SK-N-SH (cell line): ENCODE data around the gene HS2ST1. TPM values are rescaled to one million over a fixed set of nuclear protein-coding genes. Genes with fewer than 3 reads are reported as not detected.

ENCODE experiments used
- CTCF ChIA-PET: fragments of 300-600, 350-600 bp; formaldehyde crosslinking; extraction: SDS; loops from one replicate; lab custom pipeline; 2021; lab: Yijun Ruan, JAX
- POLR2A ChIA-PET: fragments of 350-600 bp; sonication (Branson Sonifier 250); formaldehyde crosslinking; extraction: SDS; loops from one replicate; lab custom pipeline; 2020; ENCODE audit warnings: antibody characterized with exemption, inconsistent platforms; lab: Yijun Ruan, JAX
- DNase-seq: peaks from one replicate; pipeline ENCODE4 v3.0.0; 2012
- H2AFZ ChIP-seq: fragments of 200-600 bp; sonication (generic); 2 replicates; pipeline ENCODE4 v1.8.1; 2016; ENCODE audit warnings: antibody characterized with exemption, mild to moderate bottlenecking, low read depth
- H3F3A ChIP-seq: fragments of 200-600 bp; sonication (generic); replicated peaks from 2 replicates; pipeline ENCODE3; 2016; ENCODE audit warnings: antibody characterized with exemption, mild to moderate bottlenecking; ENCODE audit not compliant: insufficient read depth
- H3K27ac ChIP-seq, 2 experiments: fragments of 200-500 bp in 1 of 2; fragments of 200-600 bp in 1 of 2; sonication (Bioruptor generic) in 1 of 2; sonication (generic), shearing (Covaris generic) in 1 of 2; 2 replicates each; pipeline versions ENCODE4 v1.5.1 to v1.6.1; 2014 to 2016; ENCODE audit warnings: low read depth in 2 of 2, inconsistent platforms in 1 of 2, low read length in 1 of 2, mild to moderate bottlenecking in 1 of 2, mixed read lengths in 1 of 2
- H3K27me3 ChIP-seq: fragments of 200-600 bp; sonication (generic), shearing (Covaris generic); 2 replicates; pipeline ENCODE4 v1.6.1; 2016; ENCODE audit warnings: mixed run types; ENCODE audit not compliant: insufficient read depth
- H3K36me3 ChIP-seq, 2 experiments: fragments of 200-500 bp in 1 of 2; fragments of 200-600 bp in 1 of 2; sonication (Bioruptor generic) in 1 of 2; sonication (generic) in 1 of 2; replicated peaks in 1 of 2; 2 replicates each; pipeline versions ENCODE3 to v1.5.1; 2014 to 2016; ENCODE audit warnings: low read length in 1 of 2, mild to moderate bottlenecking in 1 of 2; ENCODE audit not compliant: insufficient read depth in 2 of 2, control insufficient read depth in 1 of 2
- H3K4me1 ChIP-seq, 2 experiments: fragments of 200-500 bp in 1 of 2; fragments of 200-600 bp in 1 of 2; sonication (Bioruptor generic) in 1 of 2; sonication (generic), shearing (Covaris generic) in 1 of 2; 2 replicates each; pipeline versions ENCODE4 v1.5.1 to v1.6.1; 2014 to 2016; ENCODE audit warnings: low read depth in 1 of 2, low read length in 1 of 2, mixed run types in 1 of 2; ENCODE audit not compliant: insufficient read depth in 2 of 2, control insufficient read depth in 1 of 2
- H3K4me2 ChIP-seq: fragments of 200-600 bp; sonication (generic), shearing (Covaris generic); 2 replicates; pipeline ENCODE4 v1.6.1; 2017; ENCODE audit warnings: mixed run types
- H3K4me3 ChIP-seq, 2 experiments: fragments of 200-500 bp in 1 of 2; fragments of 200-600 bp in 1 of 2; sonication (Bioruptor generic) in 1 of 2; sonication (generic), shearing (Covaris generic) in 1 of 2; 2 replicates each; pipeline versions ENCODE4 v1.5.1 to v1.8.1; 2014 to 2016; ENCODE audit warnings: low read depth in 2 of 2, inconsistent platforms in 1 of 2, low read length in 1 of 2, mild to moderate bottlenecking in 1 of 2, mixed read lengths in 1 of 2, moderate library complexity in 1 of 2
- H3K79me2 ChIP-seq: fragments of 200-600 bp; sonication (generic); 2 replicates; pipeline ENCODE4 v1.8.1; 2017; ENCODE audit warnings: mild to moderate bottlenecking; ENCODE audit not compliant: insufficient read depth
- H3K9ac ChIP-seq: fragments of 200-600 bp; sonication (generic); 2 replicates; pipeline ENCODE4 v1.6.1; 2017; ENCODE audit warnings: mixed run types
- H3K9me2 ChIP-seq: fragments of 200-600 bp; sonication (generic); 2 replicates; pipeline ENCODE4 v1.6.1; 2017; ENCODE audit warnings: mixed run types
- H3K9me3 ChIP-seq: fragments of 200-600 bp; sonication (generic); 2 replicates; pipeline ENCODE4 v1.6.1; 2017; ENCODE audit warnings: mixed run types, mild to moderate bottlenecking, moderate library complexity
- H4K20me1 ChIP-seq: fragments of 200-600 bp; sonication (generic); 2 replicates; pipeline ENCODE4 v1.6.1; 2017; ENCODE audit warnings: mild to moderate bottlenecking, mixed run types; ENCODE audit not compliant: insufficient read depth
- CHD2 ChIP-seq: fragments of 150-350 bp; IDR thresholded peaks from 2 replicates; pipeline ENCODE4 v1.6.1; 2018; ENCODE audit warnings: low read length; ENCODE audit not compliant: partially characterized antibody
- CTCF ChIP-seq: fragments of 200-600 bp; sonication (generic); IDR thresholded peaks from 2 replicates; pipeline ENCODE4 v1.6.1; 2017; ENCODE audit warnings: antibody characterized with exemption, mild to moderate bottlenecking, moderate library complexity
- ELF1 ChIP-seq: IDR thresholded peaks from 2 replicates; pipeline ENCODE4 v1.4.0; 2012
- EZH2phosphoT487 ChIP-seq: fragments of 200-600 bp; sonication (generic); IDR thresholded peaks from 2 replicates; pipeline ENCODE4 v1.6.1; 2017; ENCODE audit warnings: low read depth, mixed run types, mild to moderate bottlenecking, antibody characterized with exemption, moderate library complexity, borderline replicate concordance
- FOSL2 ChIP-seq: IDR thresholded peaks from 2 replicates; pipeline ENCODE4 v1.4.0; 2012; ENCODE audit warnings: low read depth, mild to moderate bottlenecking, moderate library complexity, borderline replicate concordance
- GABPA ChIP-seq: IDR thresholded peaks from 2 replicates; pipeline ENCODE4 v1.4.0; 2012; ENCODE audit warnings: low read depth, mild to moderate bottlenecking
- JUND ChIP-seq: IDR thresholded peaks from 2 replicates; pipeline ENCODE4 v1.4.0; 2012
- MEF2A ChIP-seq: IDR thresholded peaks from 2 replicates; pipeline ENCODE4 v1.4.0; 2012; ENCODE audit warnings: low read depth, borderline replicate concordance
- NFIC ChIP-seq: IDR thresholded peaks from 2 replicates; pipeline ENCODE4 v1.4.0; 2012; ENCODE audit warnings: borderline replicate concordance
- PBX3 ChIP-seq: IDR thresholded peaks from 2 replicates; pipeline ENCODE4; 2012
- REST ChIP-seq: IDR thresholded peaks from 2 replicates; pipeline ENCODE4 v1.6.1; 2012; ENCODE audit warnings: mild to moderate bottlenecking, low read depth, low read length, moderate library complexity
- RXRA ChIP-seq: IDR thresholded peaks from 2 replicates; pipeline ENCODE4 v1.4.0; 2012; ENCODE audit warnings: low read depth, mild to moderate bottlenecking, borderline replicate concordance
- SIN3A ChIP-seq: IDR thresholded peaks from 2 replicates; pipeline ENCODE4 v1.6.1; 2012; ENCODE audit warnings: low read depth, mild to moderate bottlenecking, low read length, moderate library complexity, borderline replicate concordance
- TCF12 ChIP-seq: IDR thresholded peaks from 2 replicates; pipeline ENCODE4 v1.4.0; 2012
- USF1 ChIP-seq: IDR thresholded peaks from 2 replicates; pipeline ENCODE4 v1.4.0; 2012; ENCODE audit warnings: low read depth, borderline replicate concordance
- WGBS: methylation state at CpG from one replicate; pipeline ENCODE4 v1.1.6; 2017; ENCODE audit warnings: low lambda C conversion rate; 5-methylcytosine and 5-hydroxymethylcytosine counted together
- polyA plus RNA-seq, 3 experiments: library from polyadenylated mRNA; depleted of rRNA; stranded (reverse); fragments of >200 nt; gene quantifications; 2 replicates each; pipeline ENCODE4 v1.2.3, GENCODE V29; 2012

The HS2ST1 gene
- polyA plus RNA-seq, 1 of the 3 experiments (the other 2 are of a cell fraction) = 16.6 TPM

- H3K9me2 ChIP-seq = no peaks in the 10 kb centered on the region
- H3K79me2 ChIP-seq = 0 out of 2 replicates have a peak, but pooled peaks cover 9% of the 10 kb centered on the region
- peaks cover 7% of the 10 kb centered on the region; the same call in 1 of the 2 replicates for H3K9me3 ChIP-seq
- POLR2A ChIA-PET = no interaction called here
- H3K4me1 ChIP-seq = no peaks in the 10 kb centered on the region; a peak in 2 of 4 replicates
- TF ChIP-seq ELF1 (no peak), MEF2A (no peak), GABPA (no peak), USF1 (no peak), EZH2phosphoT487 (no peak), SIN3A (no peak), RXRA (no peak), NFIC (no peak)
- DNase-seq = no peak
- H3K4me3 ChIP-seq = no peak overlapping the region
- peaks cover 9% of the 10 kb centered on the region for H3F3A ChIP-seq
- 87% methylated on average over 1 of the region's 1 CpG for WGBS
- no peaks in the 10 kb centered on the region for H3K36me3 ChIP-seq
- no peaks in the 10 kb centered on the region for H3K27me3 ChIP-seq
- no peak overlapping the region for H3K9ac ChIP-seq
- H3K27ac ChIP-seq = no peak overlapping the region
- CTCF ChIA-PET = interaction anchor here (0.6 to 1.7 kb wide), 4 partner anchors 9 to 158 kb away, joined by 3 to 4 read pairs (median 4); no protein-coding TSS in a partner anchor
- no peaks in the 10 kb centered on the region for H4K20me1 ChIP-seq
- 0 out of 2 replicates have a peak overlapping the region, but pooled peaks have one; percentile 34 for H3K4me2 ChIP-seq
- no peak overlapping the region for H2AFZ ChIP-seq
Measured at GRCh38 chr1:87058343-87058649, 143.9 kb downstream of the HS2ST1 start.

GRCh38 chr1:87061742-87062156 lies 147.3 kb downstream of the HS2ST1 start:
- peaks cover 9% of the 10 kb centered on the region; the same call in 1 of the 2 replicates for H3K79me2 ChIP-seq
- TF ChIP-seq FOSL2 (0 out of 2 replicates have a peak, but pooled peaks have one; percentile 10), MEF2A (no peak), EZH2phosphoT487 (no peak), TCF12 (peak; percentile 81), REST (no peak), PBX3 (no peak), CTCF (no peak), SIN3A (no peak), CHD2 (no peak), JUND (0 out of 2 replicates have a peak, but pooled peaks have one; percentile 3)
- H3K4me3 ChIP-seq = no peak overlapping the region
- no peak overlapping the region for H3K4me2 ChIP-seq
- no peaks in the 10 kb centered on the region for H3K36me3 ChIP-seq
- DNase-seq = no peak
- H4K20me1 ChIP-seq = no peaks in the 10 kb centered on the region
- H3K4me1 ChIP-seq = no peaks in the 10 kb centered on the region; a peak in 2 of 4 replicates
- no peak overlapping the region for H3K9ac ChIP-seq
- H2AFZ ChIP-seq = no peak overlapping the region
- no peaks in the 10 kb centered on the region for H3K27me3 ChIP-seq
- ChIA-PET POLR2A (no interaction called here), CTCF (no interaction called here)
- no peaks in the 10 kb centered on the region for H3K9me2 ChIP-seq
- H3K9me3 ChIP-seq = peaks cover 7% of the 10 kb centered on the region; the same call in 1 of the 2 replicates
- peaks cover 9% of the 10 kb centered on the region for H3F3A ChIP-seq
- no peak overlapping the region for H3K27ac ChIP-seq
